Measurements from ENCODE around the gene FNBP1.

- TF ChIP-seq ZXDB (tag by site-specific recombination; IDR thresholded peaks at IDR 0.05) (no peak), CTCF (tag by site-specific recombination; IDR thresholded peaks at IDR 0.05) (no peak), PATZ1 (tag by site-specific recombination; IDR thresholded peaks at IDR 0.05) (no peak)
Observed at GRCh38 chr9:129987941-129988340, 55.0 kb downstream of the FNBP1 start.
